Ecto neural progenitor cell (in vitro differentiated cells): ENCODE measurements around the gene CPM.

Experiments used
- DNase-seq: peaks from one replicate; pipeline ENCODE4 v3.0.0-alpha.2; 2018; ENCODE audit warnings: low spot score

CPM gene

GRCh38 chr12:68956466-68956865, 23.5 kb upstream of the CPM start:
- DNase-seq = no peak

GRCh38 chr12:68954811-68955210, 21.8 kb upstream of the CPM start:
- DNase-seq = no peak

- no peak for DNase-seq
Measured at GRCh38 chr12:68953536-68953935, 20.6 kb upstream of the CPM start.

DNA sequence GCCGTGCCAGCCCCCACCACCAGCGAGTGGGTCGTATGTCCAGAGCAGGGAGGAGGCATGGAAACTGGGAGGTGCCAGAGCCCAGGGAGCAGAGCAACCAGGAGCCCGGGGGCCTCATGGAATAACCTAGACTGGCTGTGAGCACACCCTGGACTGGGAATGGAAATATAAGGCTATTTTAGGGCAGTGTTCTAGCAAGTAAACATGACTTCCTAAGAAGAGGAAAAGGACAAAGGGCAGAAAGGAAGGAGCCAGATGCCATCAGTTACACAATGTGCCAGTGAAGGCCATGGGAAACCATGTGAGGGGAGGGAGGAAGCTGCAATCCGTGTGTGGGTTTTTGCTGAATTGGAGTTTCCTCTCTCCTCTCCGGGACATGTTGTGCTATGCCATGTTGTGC, 18.7 kb upstream of the CPM start:
- DNase-seq = no peak

DNA sequence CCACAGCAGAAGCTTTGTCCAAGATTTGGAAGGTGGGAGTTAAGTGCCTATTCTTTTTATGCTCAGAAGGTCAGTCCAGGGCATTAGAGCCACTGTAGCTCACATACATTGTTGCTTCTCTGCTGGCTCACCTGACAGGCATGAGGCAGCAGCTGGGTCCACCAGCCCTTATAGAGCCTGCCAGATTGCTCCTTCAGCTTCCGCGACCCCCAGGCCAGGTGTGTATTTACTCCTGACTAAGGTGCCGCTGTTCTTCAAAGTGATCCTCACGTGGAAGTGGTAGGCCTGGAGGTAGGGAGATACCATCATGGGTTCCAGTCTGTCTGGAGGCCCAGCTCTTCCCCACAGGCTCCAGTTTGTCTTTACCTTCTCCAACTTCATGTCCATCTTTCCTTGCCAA, 17.5 kb upstream of the CPM start:
- DNase-seq = no peak

GRCh38 chr12:68945255-68945654, 12.3 kb upstream of the CPM start:
- no peak for DNase-seq

GRCh38 chr12:68944296-68945076, 11.5 kb upstream of the CPM start:
- no peak for DNase-seq

GRCh38 chr12:68943848-68944247, 10.9 kb upstream of the CPM start:
- no peak for DNase-seq

GRCh38 chr12:68940731-68941130, 7.8 kb upstream of the CPM start:
- DNase-seq = no peak

GRCh38 chr12:68939505-68939904, 6.5 kb upstream of the CPM start:
- no peak for DNase-seq

GRCh38 chr12:68934392-68934791, 1.4 kb upstream of the CPM start:
- no peak for DNase-seq

DNA sequence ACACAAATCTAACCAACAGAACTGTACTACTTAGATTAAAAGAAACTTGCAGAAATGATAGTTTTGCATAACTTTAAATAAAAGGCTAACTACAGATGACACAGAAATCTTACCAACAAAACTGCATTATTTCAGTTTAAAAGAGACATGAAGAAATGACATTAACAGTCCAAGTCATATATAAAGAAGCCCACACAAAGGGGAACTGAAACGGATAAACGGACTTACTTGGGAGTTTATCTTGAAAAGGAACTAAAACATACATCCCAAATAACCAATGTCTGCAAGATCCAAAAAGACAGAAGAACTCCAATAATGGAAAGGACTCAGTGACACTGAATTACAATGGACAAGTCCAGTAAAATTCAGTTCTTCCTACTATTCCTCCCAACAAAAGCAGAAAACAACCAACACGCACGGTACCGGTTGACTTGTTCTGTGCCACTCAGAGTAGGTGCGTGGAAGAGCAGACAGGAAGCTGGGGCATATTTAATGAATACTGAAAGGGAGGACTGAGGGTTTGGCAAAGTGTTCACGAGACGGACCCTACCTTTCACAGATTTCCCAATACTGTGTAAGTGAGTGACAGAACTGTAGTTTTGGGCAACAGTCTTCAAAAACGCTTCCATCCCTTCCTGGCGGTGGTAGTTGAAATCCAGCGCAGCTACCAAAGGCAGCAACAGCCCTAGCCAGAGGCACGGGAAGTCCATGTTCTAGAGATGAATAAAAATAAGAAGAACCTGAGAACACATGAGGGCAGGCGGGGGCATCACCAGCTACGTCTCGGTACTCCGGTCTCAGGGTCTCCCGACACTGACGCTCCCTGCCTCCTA, 627 bp downstream of the CPM start:
- no peak for DNase-seq

DNA sequence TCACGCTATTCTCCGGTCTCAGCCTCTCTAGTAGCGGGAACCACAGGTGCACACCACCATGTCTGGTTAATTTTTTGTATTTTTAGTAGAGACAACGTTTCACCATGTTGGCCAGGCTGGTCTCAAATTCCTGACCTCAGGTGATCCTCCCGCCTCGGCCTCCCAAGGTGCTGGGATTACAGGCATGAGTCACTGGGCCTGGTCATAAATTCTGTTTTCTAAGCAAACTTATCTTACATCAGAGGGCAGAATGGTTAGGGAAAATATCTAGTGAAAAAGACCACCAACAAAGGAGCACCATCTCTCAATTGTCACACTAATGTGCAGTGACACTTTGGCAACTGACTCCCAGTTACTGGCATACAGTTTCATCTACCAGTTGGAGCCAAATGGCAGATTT, 2.8 kb downstream of the CPM start:
- DNase-seq = no peak

DNA sequence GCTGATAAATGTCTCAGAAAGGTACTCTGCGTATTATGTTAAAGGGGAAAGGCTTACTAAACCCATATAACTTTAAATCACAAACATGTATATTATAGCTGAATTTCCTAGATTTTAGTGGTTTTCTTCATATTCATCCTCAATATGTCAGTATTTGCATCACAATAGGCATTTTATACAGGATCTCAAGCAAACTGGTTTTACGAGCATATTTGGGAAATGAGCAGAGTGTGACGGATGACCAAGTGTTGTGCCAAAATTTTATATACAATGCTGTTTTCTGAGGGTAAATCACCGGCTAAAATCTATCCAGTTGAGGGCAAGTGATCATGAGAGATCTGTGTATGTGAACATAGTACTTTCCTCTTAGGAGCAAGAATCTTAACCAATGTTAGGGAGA, 8.4 kb downstream of the CPM start:
- DNase-seq = no peak

DNA sequence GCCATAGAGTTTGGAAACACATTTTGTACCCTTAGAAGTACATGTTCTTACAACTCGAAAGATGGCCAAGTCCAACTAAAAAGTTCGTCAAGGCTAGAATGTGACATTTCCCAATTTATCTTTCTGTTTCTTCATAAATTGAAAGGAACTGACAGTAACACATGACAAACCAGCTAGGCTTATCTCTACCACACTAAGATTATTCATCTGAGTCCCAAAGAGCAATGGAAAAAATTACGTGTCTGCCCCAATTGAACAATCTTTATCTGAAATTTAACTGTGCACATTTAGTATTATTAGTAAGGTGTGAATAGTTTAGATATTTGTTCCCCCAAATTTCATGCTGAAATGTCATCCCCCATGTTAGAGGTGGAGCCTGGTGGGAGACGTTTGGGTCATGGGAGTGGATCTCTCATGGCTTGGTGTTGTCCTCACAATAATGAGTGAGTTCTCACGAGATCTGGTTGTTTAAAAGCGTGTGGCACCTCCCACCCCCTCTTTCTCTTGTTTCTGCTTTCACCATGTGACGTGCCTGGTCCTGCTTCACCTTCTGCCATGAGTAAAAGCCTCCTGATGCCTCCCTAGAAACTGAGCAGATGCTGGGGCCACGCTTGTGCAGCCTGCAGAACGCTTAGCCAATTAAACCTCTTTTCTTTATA, 13.3 kb downstream of the CPM start:
- no peak for DNase-seq

- no peak for DNase-seq
Measured at GRCh38 chr12:68918960-68919359, 14.0 kb downstream of the CPM start.

DNA sequence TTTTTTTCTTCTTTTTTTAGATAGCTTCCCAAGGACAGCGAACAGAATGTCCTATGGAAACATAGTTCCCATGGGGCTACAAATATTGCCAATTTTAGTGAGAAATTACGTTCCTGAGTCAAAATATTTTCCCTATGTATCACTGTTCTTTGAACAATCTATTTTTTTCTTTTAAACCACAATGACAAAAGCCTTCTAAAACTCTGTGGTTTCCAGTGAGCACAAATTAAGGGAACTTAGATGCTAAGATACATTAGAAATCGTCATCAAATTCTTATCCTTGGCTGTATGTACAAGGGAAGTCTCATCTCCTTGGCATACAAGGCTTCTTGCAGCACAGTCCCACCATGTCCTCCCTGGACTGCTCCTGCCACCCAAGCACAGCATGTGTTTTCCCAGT, 17.9 kb downstream of the CPM start:
- DNase-seq = no peak

- DNase-seq = no peak
Measured at GRCh38 chr12:68913682-68914081, 19.3 kb downstream of the CPM start.

GRCh38 chr12:68912916-68913315, 20.1 kb downstream of the CPM start:
- DNase-seq = no peak

- no peak for DNase-seq
Measured at GRCh38 chr12:68911197-68911718, 21.7 kb downstream of the CPM start.

GRCh38 chr12:68910128-68910527, 22.8 kb downstream of the CPM start:
- no peak for DNase-seq

DNA sequence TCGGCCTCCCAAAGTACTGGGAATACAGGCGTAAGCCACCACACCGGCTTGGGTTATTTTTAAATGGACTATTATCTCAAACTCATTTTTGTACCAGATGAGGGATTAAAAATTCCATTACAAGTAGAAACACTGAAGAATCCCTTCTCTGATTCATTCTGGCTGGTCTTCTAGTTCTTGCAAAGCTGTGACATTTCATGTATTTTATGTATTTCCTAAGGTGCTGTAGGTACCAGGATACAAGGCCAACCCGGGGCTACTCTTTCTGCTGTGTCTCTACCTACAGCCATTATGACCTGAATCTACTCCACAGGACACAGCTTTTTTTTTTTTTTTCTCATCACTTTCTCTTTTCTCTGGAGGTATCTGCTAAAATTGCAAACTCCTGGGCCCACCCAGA, 24.9 kb downstream of the CPM start:
- no peak for DNase-seq

GRCh38 chr12:68905733-68906132, 27.2 kb downstream of the CPM start:
- DNase-seq = no peak
